ENCODE data around the gene CNOT11.

GRCh38 chr2:101265893-101266499 lies 13.3 kb downstream of the CNOT11 start:
- TF ChIP-seq CTCF (IDR thresholded peaks at IDR 0.05), result no peak
- no peak for TF ChIP-seq POLR2A (IDR thresholded peaks at IDR 0.05)
